GM06990 (cell line): ENCODE results near the gene CFL1.

Source experiments
- DNase-seq: peaks from one replicate; pipeline ENCODE4 v3.0.0-alpha.2; 2011; ENCODE audit not compliant: insufficient read length; ENCODE audit errors: extremely low read depth
- H3K27me3 ChIP-seq: replicated peaks from 2 replicates; pipeline ENCODE4 v1.6.0; 2011; ENCODE audit warnings: low read length; ENCODE audit not compliant: control insufficient read depth, insufficient read depth
- H3K36me3 ChIP-seq: 2 replicates; pipeline ENCODE4 v1.5.1; 2011; ENCODE audit warnings: low read length; ENCODE audit not compliant: control insufficient read depth, insufficient read depth
- H3K4me3 ChIP-seq: replicated peaks from 2 replicates; pipeline ENCODE4 v1.5.1; 2011; ENCODE audit warnings: low read depth, mild to moderate bottlenecking, control low read depth, low read length
- TF ChIP-seq, protein P1 (sequence below): IDR thresholded peaks from 2 replicates; pipeline ENCODE4 v1.5.1; 2011; ENCODE audit warnings: low read length, control low read depth, mild to moderate bottlenecking, inconsistent platforms; ENCODE audit not compliant: insufficient read depth, poor library complexity, severe bottlenecking

Gene CFL1

DNA sequence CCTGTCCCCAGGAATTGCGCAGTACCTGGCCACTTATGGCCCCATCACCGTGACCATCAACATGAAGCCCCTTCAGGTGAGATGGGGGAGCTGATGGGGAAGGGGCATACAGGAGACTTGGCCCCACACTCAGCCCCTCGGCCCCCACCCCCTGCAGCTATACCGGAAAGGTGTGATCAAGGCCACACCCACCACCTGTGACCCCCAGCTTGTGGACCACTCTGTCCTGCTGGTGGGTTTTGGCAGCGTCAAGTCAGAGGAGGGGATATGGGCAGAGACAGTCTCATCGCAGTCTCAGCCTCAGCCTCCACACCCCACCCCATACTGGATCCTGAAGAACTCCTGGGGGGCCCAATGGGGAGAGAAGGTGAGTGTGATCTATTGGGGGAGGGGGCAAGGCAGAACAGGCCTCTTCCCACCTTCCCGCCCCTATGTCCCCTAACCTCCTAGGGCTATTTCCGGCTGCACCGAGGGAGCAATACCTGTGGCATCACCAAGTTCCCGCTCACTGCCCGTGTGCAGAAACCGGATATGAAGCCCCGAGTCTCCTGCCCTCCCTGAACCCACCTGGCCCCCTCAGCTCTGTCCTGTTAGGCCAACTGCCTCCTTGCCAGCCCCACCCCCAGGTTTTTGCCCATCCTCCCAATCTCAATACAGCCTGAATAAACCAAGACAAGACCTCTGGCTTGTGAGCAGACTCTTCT lies 25.2 kb upstream of the CFL1 start:
- Histone ChIP-seq H3K4me3 (no peak overlapping the region), H3K36me3 (peaks cover 30% of the 10 kb centered on the region), H3K27me3 (no peaks in the 10 kb centered on the region)
- TF ChIP-seq, protein P1, sequence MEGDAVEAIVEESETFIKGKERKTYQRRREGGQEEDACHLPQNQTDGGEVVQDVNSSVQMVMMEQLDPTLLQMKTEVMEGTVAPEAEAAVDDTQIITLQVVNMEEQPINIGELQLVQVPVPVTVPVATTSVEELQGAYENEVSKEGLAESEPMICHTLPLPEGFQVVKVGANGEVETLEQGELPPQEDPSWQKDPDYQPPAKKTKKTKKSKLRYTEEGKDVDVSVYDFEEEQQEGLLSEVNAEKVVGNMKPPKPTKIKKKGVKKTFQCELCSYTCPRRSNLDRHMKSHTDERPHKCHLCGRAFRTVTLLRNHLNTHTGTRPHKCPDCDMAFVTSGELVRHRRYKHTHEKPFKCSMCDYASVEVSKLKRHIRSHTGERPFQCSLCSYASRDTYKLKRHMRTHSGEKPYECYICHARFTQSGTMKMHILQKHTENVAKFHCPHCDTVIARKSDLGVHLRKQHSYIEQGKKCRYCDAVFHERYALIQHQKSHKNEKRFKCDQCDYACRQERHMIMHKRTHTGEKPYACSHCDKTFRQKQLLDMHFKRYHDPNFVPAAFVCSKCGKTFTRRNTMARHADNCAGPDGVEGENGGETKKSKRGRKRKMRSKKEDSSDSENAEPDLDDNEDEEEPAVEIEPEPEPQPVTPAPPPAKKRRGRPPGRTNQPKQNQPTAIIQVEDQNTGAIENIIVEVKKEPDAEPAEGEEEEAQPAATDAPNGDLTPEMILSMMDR = no peak
- no peak for DNase-seq

DNA sequence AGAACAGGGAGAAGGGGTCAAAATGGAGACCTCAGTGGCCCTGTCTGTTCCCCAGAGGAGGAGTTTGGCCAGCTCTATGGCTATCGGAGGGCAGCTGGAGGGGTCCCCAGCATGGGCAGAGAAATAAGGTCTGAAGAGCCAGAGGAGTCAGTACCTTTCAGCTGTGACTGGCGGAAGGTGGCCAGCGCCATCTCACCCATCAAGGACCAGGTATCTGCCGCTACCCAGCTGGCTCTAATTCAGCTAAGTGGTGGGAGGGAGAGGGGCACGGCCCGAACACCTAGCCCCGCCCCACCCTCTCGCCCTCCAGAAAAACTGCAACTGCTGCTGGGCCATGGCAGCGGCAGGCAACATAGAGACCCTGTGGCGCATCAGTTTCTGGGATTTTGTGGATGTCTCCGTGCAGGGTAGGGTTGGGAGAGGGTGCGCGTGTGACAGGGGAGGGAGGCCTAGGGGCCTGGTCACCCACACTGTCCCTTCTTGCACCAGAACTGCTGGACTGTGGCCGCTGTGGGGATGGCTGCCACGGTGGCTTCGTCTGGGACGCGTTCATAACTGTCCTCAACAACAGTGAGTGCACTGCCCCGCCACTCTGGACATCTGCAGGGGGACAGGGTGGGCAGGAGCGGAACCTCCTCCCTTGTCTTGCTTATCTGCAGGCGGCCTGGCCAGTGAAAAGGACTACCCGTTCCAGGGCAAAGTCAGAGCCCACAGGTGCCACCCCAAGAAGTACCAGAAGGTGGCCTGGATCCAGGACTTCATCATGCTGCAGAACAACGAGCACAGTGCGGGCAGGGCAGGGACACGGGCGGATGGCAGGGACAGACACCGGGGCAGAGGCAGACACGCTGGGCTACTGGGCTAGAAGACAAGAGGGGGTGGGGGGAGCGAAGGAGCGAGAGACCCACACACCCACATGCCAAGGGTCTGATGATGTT lies 24.4 kb upstream of the CFL1 start:
- TF ChIP-seq, protein P1 = no peak
- Histone ChIP-seq H3K4me3 (no peak overlapping the region), H3K36me3 (peaks cover 30% of the 10 kb centered on the region), H3K27me3 (no peaks in the 10 kb centered on the region)
- no peak for DNase-seq

DNA sequence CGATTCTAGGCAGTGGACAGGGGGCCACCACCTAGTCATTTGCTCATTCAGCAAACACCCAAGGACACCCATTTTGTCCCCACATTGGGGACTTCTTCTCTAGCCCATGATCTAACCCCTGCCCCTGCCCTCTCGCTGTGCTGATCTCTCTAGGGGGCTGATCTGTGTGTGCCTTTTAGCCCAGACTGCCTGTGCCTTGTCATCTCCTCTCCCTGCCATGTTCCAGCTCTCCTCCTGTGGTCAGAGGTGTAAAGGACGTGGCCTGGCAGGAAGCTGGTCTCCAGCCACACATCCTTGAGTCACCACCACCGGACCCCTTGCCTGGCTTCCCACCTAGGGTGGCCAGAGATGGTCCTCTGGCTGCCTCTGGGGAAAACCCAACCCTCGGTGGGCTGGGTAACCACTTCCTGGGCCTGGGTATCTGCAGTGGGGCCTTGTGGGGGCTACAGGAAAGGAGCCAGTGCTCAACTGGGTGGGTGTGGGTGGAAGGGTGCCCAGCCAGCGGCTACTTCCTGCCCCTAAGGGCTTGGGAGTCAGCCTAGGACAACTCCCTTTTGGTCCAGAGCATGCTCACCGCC lies 23.0 kb upstream of the CFL1 start:
- Histone ChIP-seq H3K36me3 (peaks cover 27% of the 10 kb centered on the region), H3K27me3 (no peaks in the 10 kb centered on the region), H3K4me3 (no peak overlapping the region)
- no peak for DNase-seq
- TF ChIP-seq, protein P1 = no peak

DNA sequence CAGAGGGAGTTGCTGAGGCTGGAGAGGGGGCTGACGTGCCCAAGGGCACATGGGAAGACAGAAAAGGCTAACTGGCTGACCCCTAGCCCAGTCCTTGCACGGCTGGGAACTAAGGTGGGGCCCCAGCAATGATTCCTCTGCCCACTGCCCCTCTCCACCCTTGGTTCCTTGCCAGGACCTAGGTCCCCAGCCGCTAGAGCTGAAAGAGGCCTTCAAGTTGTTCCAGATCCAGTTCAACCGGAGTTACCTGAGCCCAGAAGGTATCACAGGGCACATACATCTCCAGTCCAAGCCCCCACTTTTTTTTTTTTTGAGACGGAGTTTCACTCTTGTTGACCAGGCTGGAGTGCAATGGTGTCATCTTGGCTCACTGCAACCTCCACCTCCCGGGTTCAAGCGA lies 22.0 kb upstream of the CFL1 start:
- no peak for DNase-seq
- TF ChIP-seq, protein P1 = no peak

DNA sequence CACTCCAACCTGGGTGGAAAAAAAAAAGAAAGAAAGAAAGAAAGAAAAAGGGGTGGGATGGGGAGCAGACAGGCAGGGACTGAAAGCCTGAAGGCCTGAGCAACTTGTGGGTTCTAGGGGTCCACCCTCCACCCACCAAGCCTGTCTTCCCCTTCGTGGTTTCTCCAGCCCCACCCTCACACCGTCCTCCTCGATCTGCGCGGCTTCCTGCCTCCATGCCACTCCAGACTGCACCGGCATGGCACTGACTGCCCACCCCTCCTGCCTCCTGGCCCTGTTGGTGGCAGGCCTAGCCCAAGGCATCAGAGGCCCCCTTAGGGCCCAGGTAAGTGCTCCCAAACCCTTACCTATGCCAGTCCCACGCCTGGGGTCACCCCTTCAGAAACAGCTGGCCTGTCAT lies 21.6 kb upstream of the CFL1 start, which contains the start of gene CTSW:
CTSW (plus strand) TSS at position 221 of the 400 bp plus-strand sequence; CDS start at position 239, 18 bp downstream.
- no peak within 1 kb of the TSS for H3K4me3 ChIP-seq
- no peak for DNase-seq
- TF ChIP-seq, protein P1 = no peak
- no peaks in the 10 kb centered on the region for H3K27me3 ChIP-seq
- H3K36me3 ChIP-seq = peaks cover 18% of the 10 kb centered on the region

More for the DNA sequence above, 22.0 kb upstream of the CFL1 start:
- peaks cover 21% of the 10 kb centered on the region for H3K36me3 ChIP-seq
- H3K4me3 ChIP-seq = no peak overlapping the region
- no peaks in the 10 kb centered on the region for H3K27me3 ChIP-seq
